NCI-H1930 (cell line): ENCODE results near the gene DDX41.

ENCODE experiments used
- DNase-seq, 2 experiments: peaks; one replicate each; lab custom pipeline; 2025; lab: John Stamatoyannopoulos, UW

DDX41 gene

GRCh38 chr5:177513500-177513899, 3.3 kb downstream of the DDX41 start:
- no peak for DNase-seq

- DNase-seq = no peak
These were observed 3.9 kb downstream of the DDX41 start for GRCh38 chr5:177512736-177513380.

DNA sequence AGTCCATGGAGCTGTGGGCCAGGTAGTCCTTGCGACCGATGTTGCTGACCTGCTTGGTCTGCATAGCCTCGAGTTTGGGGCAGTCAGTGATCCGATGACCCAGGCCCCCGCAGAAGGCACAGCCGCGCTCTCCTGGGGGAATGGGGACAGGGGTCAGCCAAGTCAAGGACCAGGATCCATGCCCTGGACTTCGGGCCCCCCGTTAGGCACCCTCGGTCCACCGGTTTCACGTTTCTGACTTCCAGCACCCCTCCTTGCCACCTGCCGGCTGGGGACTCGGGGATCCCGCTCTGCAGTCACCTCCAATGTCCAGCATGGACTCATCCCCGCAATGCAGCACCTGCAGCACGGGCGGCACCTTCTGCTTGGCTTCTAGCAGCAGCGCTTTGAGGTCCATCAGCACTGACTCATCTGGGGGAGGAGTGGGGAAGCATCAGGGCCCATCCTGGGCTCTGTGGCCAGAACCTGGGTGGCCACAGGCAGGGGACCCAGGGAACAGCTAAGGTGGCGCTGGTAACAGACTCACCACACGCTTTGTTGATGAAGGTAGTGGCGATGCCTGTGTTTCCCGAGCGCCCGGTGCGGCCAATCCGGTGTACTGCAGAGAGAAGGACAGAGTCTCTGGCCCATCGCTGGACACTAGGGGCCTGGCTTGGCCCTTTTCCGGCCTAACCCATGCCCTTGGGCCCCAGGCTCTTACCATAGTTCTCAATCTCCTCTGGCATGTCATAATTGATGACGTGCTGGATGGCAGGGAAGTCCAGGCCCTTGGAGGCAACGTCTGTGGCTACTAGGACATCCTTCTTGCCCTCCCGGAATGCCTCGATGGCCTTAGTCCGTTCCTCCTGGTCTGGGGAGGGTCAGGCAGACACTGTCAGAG, 4.7 kb downstream of the DDX41 start:
- no peak for DNase-seq

DNA sequence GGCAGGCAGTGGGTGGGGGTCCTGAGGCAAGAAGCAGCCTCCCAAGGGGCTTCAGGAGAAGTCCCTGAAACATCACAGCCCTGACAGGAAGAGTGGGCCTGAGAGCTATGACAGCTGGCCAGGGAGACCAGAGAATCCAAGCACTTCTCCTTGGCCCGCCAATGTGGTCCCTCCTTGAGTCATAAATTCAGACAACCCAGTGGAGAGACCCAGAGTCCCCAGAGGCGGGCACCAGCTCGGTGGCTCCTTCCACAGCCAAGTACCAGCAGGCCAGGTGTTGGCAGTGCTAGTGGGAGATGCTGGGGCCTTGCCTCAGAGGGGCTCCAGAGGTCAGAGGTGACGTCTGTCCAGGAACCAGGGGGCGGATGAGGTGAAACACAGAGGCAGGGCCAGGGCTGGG, 5.6 kb downstream of the DDX41 start:
- no peak for DNase-seq

- no peak for DNase-seq
These were observed 6.2 kb downstream of the DDX41 start for GRCh38 chr5:177510567-177511053.

- no peak for DNase-seq
These were observed 6.7 kb downstream of the DDX41 start for GRCh38 chr5:177509991-177510566.

DNA sequence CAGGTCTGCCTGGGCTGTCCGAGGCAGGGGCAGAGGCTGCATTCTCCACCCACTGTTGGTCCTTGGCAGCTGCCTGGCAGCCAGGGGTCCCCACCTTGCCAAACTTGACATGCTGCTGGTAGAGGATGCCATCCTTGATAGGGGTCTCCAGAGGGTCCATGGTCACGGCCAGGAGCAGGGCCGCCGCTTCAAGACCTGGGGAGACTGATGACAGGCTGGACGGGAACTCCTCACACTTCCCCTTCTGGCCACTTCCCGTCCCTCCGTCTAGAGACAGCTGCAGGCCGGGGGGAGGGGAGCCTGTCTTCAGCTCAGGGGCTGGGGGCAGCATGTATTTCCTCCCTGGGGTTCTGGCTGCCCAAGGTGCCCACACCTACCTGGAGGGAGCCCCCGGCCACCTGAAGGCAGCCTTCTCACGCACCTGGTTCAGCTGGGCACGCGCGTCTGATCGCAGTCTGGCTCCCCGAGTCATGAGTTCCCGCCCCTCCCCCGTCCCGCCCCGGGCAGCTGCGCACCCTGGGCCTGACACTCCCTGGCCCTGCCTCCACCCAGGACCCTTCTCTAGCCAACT, 7.3 kb downstream of the DDX41 start, which contains the start of gene DOK3:
DOK3 (minus strand) TSS at position 446 of the 571 bp plus-strand sequence; CDS start at position 160, 286 bp downstream.
- DNase-seq = no peak

- no peak for DNase-seq
These were observed 7.9 kb downstream of the DDX41 start for GRCh38 chr5:177508837-177509236.

DNA sequence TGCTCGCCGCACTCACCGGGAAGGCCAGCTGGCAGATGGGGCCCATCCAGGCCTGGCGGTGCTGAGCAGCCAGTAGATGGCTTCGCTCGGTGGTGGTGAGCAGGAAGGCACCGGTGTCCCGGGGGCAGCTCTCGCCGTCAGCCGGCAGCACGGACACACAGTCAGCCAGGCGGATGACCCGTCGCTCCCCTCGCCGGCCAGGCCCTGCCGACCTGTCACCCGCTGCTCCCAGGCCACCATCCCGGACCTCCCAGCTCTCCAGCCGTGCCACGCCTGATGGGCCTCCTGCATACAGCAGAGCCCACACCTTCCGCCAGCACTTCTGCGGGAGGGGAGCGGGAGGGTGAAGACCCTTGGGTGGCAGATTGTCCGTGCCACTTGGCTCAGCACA, 8.5 kb downstream of the DDX41 start:
- DNase-seq = no peak

GRCh38 chr5:177507596-177508220, 9.1 kb downstream of the DDX41 start:
- DNase-seq = no peak

- DNase-seq = no peak
These were observed 9.6 kb downstream of the DDX41 start for GRCh38 chr5:177507165-177507564.

DNA sequence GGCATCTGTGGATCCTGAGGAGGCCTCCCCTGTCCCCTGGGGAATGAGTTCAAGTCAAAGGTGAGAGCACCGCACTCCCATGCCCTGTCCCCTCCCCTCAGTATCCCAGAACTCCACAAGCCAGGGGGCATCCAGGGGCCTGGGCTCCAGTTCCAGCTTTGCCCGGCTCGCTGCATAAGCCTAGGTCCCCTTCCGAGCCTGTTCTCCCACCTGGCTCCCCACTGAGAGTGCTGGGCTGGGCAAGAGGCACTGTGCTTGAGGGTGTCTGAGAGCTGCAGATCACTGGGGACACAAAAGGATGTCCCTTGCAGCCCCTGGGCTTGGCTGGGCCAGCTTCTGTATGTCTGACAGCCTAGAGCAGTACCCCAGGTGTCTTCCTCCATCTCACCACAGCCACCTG, 11.7 kb downstream of the DDX41 start:
- DNase-seq = no peak

GRCh38 chr5:177504086-177505056, 12.4 kb downstream of the DDX41 start:
- DNase-seq = no peak

DNA sequence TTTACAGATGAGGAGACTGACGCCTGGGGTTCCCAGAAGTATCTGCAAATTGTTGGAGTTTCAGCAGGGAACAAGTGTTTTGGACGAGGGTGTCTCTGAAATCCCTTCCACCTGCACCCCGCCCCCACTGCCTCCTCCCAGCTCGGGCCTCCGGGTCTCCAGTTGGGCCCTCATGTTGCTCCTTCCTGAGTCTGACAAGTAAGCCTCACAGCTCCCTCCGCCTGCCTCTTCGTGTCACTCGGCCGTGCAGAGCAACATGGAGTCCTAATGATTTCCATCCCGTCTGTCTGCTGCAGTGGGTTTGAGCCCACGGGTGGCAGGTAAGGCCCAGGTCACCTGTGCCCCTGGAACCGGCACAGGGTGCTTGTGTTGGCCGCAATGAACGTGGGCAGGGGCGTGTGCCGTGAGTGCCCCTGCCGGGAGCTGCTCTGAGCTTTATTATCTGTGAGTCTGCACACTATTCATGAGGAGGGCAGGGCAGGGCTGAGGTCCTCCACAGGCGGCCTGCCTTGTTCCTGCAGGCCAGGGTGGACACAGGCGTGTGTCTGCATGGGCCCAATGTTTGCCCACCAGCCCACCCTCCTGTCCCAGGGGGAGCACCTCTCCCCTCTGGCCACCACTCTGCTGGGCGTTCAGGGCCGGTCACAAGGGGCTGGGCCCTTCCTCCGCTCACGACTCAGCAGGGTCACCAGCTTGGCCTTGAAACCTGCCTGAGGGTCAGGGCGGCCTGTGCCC, 13.2 kb downstream of the DDX41 start:
- no peak for DNase-seq

- no peak for DNase-seq
These were observed 13.9 kb downstream of the DDX41 start for GRCh38 chr5:177502886-177503285.

GRCh38 chr5:177501874-177502678, 14.7 kb downstream of the DDX41 start:
- DNase-seq = no peak

DNA sequence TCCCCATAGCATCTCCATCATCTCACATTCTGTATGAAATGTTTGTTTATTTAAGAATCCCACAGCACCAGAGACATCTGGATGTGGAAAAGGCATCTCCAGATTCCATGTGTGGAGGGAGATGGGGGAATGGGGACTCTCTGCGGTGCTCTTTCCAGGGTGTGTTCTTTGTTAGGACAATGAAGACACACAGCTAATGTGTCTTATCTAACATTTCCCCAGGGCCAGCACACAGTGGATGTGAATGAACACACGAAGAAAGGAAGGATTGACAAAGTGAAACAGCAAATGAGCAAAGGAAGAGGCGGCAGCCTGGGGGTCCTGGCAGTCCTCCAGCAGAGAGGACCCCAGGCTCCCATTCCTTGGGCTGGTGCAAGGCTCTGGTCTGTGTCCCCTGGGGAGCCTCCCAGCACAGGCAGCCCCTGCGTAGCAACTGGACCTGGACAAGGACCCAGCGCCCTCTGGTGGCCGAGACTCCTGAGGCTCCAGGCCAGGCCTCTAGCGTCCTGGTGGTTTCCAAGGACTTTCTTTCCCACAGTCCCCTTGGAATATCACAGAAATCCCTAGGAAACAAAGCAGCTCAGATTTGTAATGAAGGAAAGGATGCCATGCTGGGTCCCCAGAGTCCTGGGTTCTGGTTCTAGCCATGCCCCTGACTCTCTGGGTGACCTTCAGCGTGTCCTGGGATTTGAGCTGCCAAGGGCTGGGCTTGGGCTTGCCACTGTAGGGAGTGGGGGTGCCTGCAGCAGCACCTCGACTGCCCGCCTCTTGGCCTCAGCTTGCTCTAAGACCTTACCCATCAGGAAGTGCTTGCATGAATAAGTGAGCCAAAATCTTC, 15.9 kb downstream of the DDX41 start:
- peak; percentile 54 to 64 for DNase-seq

GRCh38 chr5:177499842-177500241, 16.9 kb downstream of the DDX41 start:
- DNase-seq = no peak
